CD14-positive monocyte (primary cell): ENCODE results near the gene PTPRN2. TPM values are rescaled to one million over a fixed set of nuclear protein-coding genes. Genes with fewer than 3 reads are reported as not detected.

Source experiments
- DNase-seq, 3 donors: peaks; one replicate each; pipeline ENCODE4 v3.0.0-alpha.2; 2011 to 2022
- H2AFZ ChIP-seq: 2 replicates; pipeline ENCODE4 v1.6.0; 2012; ENCODE audit warnings: mild to moderate bottlenecking, low read depth, low read length, inconsistent platforms; ENCODE audit not compliant: insufficient read depth, poor library complexity, severe bottlenecking
- H3K27ac ChIP-seq, 2 donors: 1 replicate in 1 of 2; 2 replicates in 1 of 2; pipeline ENCODE4 v1.5.1; 2012 to 2013; ENCODE audit warnings: low read length in 2 of 2, control low read depth in 1 of 2, inconsistent platforms in 1 of 2, low read depth in 1 of 2, mild to moderate bottlenecking in 1 of 2
- H3K27me3 ChIP-seq, 2 donors: one replicate each; pipeline versions ENCODE4 v1.6.0 to v1.6.1; 2011 to 2013; ENCODE audit warnings: low read length in 2 of 2; ENCODE audit not compliant: control insufficient read depth in 2 of 2, insufficient read depth in 2 of 2
- H3K36me3 ChIP-seq, 2 donors: replicated peaks in 1 of 2; 1 replicate in 1 of 2; 2 replicates in 1 of 2; pipeline versions ENCODE4 v1.5.1 to v1.6.1; 2012 to 2013; ENCODE audit warnings: low read length in 2 of 2, control low read depth in 1 of 2, inconsistent platforms in 1 of 2, mild to moderate bottlenecking in 1 of 2; ENCODE audit not compliant: insufficient read depth in 2 of 2, control insufficient read depth in 1 of 2
- H3K4me1 ChIP-seq, 2 donors: 1 replicate in 1 of 2; 2 replicates in 1 of 2; pipeline versions ENCODE4 v1.5.1 to v1.6.1; 2012 to 2013; ENCODE audit warnings: low read length in 2 of 2, control low read depth in 1 of 2, inconsistent platforms in 1 of 2, mild to moderate bottlenecking in 1 of 2, moderate library complexity in 1 of 2; ENCODE audit not compliant: insufficient read depth in 2 of 2, control insufficient read depth in 1 of 2
- H3K4me2 ChIP-seq: replicated peaks from 2 replicates; pipeline ENCODE3; 2012; ENCODE audit warnings: low read length, moderate library complexity, mild to moderate bottlenecking; ENCODE audit not compliant: poor library complexity, severe bottlenecking; ENCODE audit errors: extremely low read depth
- H3K4me3 ChIP-seq, 3 experiments: fragments of 200-600 bp in 1 of 3; sonication (generic) in 1 of 3; replicated peaks in 1 of 3; 1 replicate in 2 of 3; 2 replicates in 1 of 3; pipeline ENCODE4 v1.5.1; 2011 to 2013; ENCODE audit warnings: low read length in 3 of 3, mild to moderate bottlenecking in 3 of 3, control low read depth in 2 of 3, low read depth in 2 of 3, inconsistent platforms in 1 of 3, moderate library complexity in 1 of 3
- H3K79me2 ChIP-seq: 2 replicates; pipeline ENCODE4 v1.6.0; 2012; ENCODE audit warnings: mild to moderate bottlenecking, control low read depth, inconsistent platforms, low read length, moderate library complexity; ENCODE audit not compliant: insufficient read depth
- H3K9ac ChIP-seq: 2 replicates; pipeline ENCODE4 v1.6.0; 2017; ENCODE audit warnings: low read length, mild to moderate bottlenecking; ENCODE audit not compliant: insufficient read depth, poor library complexity, severe bottlenecking
- H3K9me3 ChIP-seq, 2 donors: replicated peaks in 1 of 2; 1 replicate in 1 of 2; 2 replicates in 1 of 2; pipeline versions ENCODE4 v1.5.1 to v1.6.1; 2012 to 2013; ENCODE audit warnings: low read length in 2 of 2, control low read depth in 1 of 2; ENCODE audit not compliant: control insufficient read depth in 1 of 2, insufficient read depth in 1 of 2
- H4K20me1 ChIP-seq: 2 replicates; pipeline ENCODE4 v1.6.0; 2012; ENCODE audit warnings: mild to moderate bottlenecking, low read length, control low read depth, moderate library complexity; ENCODE audit not compliant: insufficient read depth
- H3K27ac Mint-ChIP-seq, 7 donors: one replicate each; pipeline ENCODE4 v1.8.0; 2020; ENCODE audit warnings: mild to moderate bottlenecking in 7 of 7, mixed read lengths in 7 of 7, moderate library complexity in 6 of 7, inconsistent platforms in 2 of 7
- H3K27me3 Mint-ChIP-seq, 3 donors: one replicate each; pipeline ENCODE4 v1.8.0; 2021 to 2022; ENCODE audit warnings: low read depth in 3 of 3, mild to moderate bottlenecking in 3 of 3, mixed read lengths in 3 of 3, moderate library complexity in 3 of 3, inconsistent platforms in 1 of 3
- H3K36me3 Mint-ChIP-seq, 2 donors: one replicate each; pipeline ENCODE4 v1.8.0; 2020; ENCODE audit warnings: mixed read lengths in 2 of 2, inconsistent platforms in 1 of 2, mild to moderate bottlenecking in 1 of 2
- H3K4me1 Mint-ChIP-seq: one replicate; pipeline ENCODE4 v1.8.0; 2020; ENCODE audit warnings: mild to moderate bottlenecking, mixed read lengths
- H3K4me3 Mint-ChIP-seq, 2 donors: one replicate each; pipeline ENCODE4 v1.8.0; 2020; ENCODE audit warnings: mild to moderate bottlenecking in 2 of 2, mixed read lengths in 2 of 2, moderate library complexity in 1 of 2
- H3K9me3 Mint-ChIP-seq, 7 donors: one replicate each; pipeline ENCODE4 v1.8.0; 2020 to 2022; ENCODE audit warnings: mixed read lengths in 7 of 7, mild to moderate bottlenecking in 6 of 7, moderate library complexity in 6 of 7, inconsistent platforms in 2 of 7
- CTCF ChIP-seq: fragments of 200-600 bp; IDR thresholded peaks from one replicate; pipeline ENCODE4 v1.8.0; 2022; ENCODE audit warnings: antibody characterized with exemption, mild to moderate bottlenecking
- WGBS: methylation state at CpG from one replicate; pipeline ENCODE4 v1.1.5; 2013; ENCODE audit warnings: missing lambda C conversion rate; ENCODE audit not compliant: insufficient coverage; 5-methylcytosine and 5-hydroxymethylcytosine counted together
- intact Hi-C, 2 donors: fragments of 100-400 bp; cut with micrococcal nuclease; formaldehyde crosslinking; loops; one replicate each; pipeline versions ENCODE4 v1.15.0 to v1.15.1; 2023
- polyA plus RNA-seq, 3 donors: library from polyadenylated mRNA; depleted of rRNA in 1 of 3; unstranded in 2 of 3; stranded (reverse) in 1 of 3; fragments of 300-500 nt in 2 of 3; fragments of >200 nt in 1 of 3; fragmentation: Illumina TruSeq in 2 of 3; gene quantifications; 1 replicate in 2 of 3; 2 replicates in 1 of 3; pipeline ENCODE4 v1.2.3, GENCODE V29; 2012 to 2021

Gene PTPRN2
- polyA plus RNA-seq, 3 donors = 0.25 to 1.4 (median 0.97) TPM

DNA sequence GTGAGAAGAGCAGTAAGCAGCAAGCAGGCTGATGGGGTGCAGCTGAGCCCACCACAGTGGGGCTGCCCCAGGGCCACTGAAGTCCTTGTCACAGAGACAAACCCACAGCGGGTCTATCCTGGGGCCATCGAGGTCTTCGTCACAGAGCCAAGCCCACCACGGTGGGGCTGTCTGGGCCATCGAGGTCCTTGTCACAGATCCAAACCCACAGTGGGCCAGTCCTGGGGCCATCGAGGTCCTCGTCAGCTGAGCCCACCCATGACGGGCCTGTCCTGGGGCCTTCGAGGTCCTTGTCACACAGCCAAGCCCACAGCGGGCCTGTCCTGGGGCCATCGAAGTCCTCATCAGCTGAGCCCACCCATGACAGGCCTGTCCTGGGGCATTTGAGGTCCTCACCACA, 700.9 kb downstream of the PTPRN2 start:
- Histone ChIP-seq H3K9me3 (peaks cover 27 to 29% of the 10 kb centered on the region in 2 donors), H3K4me2 (no peak overlapping the region), H3K4me3 (no peak overlapping the region), H4K20me1 (no peaks in the 10 kb centered on the region), H3K36me3 (no peaks in the 10 kb centered on the region), H3K4me1 (no peaks in the 10 kb centered on the region), H3K9ac (no peak overlapping the region), H3K79me2 (no peaks in the 10 kb centered on the region), H2AFZ (no peak overlapping the region), H3K27me3 (no peaks in the 10 kb centered on the region), H3K27ac (no peak overlapping the region)
- WGBS = 80% methylated on average over 10 of the region's 11 CpGs
- no peak for DNase-seq
- H3K36me3 Mint-ChIP-seq = no peaks in the 10 kb centered on the region
- intact Hi-C loops = no loop called here
- H3K27ac Mint-ChIP-seq = no peak overlapping the region
- H3K9me3 Mint-ChIP-seq = peaks cover 0 to 2% (median 2%) of the 10 kb centered on the region in 7 donors
- H3K4me3 Mint-ChIP-seq = no peak overlapping the region
- peaks cover 9 to 12% (median 11%) of the 10 kb centered on the region in 3 donors for H3K27me3 Mint-ChIP-seq
- no peaks in the 10 kb centered on the region for H3K4me1 Mint-ChIP-seq
- TF ChIP-seq CTCF = no peak

DNA sequence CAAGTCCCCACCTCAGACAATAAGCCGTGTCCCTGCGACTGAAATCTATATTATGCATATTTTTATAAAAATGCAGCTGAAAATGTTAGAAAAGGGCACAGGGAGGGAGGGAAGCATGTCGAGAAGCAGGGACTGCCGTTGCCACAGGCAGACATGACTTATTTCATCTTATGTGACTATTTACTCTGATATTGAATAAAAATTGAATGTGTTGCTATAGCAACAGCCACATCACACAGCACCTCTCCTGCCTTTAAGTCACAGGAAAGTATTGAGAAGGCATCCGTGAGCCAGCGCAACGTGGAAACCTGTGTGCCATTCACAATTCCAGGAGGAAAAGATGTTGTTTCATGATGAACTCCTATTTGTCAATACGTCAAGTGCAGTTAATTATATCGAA, 701.4 kb downstream of the PTPRN2 start:
- Histone ChIP-seq H3K27me3 (no peaks in the 10 kb centered on the region), H3K4me2 (no peak overlapping the region), H3K4me1 (no peaks in the 10 kb centered on the region), H3K79me2 (no peaks in the 10 kb centered on the region), H4K20me1 (no peaks in the 10 kb centered on the region), H3K36me3 (no peaks in the 10 kb centered on the region), H3K9ac (no peak overlapping the region), H2AFZ (no peak overlapping the region), H3K9me3 (peaks cover 29 to 30% of the 10 kb centered on the region in 2 donors), H3K27ac (no peak overlapping the region), H3K4me3 (no peak overlapping the region)
- peaks cover 9 to 11% (median 10%) of the 10 kb centered on the region in 3 donors for H3K27me3 Mint-ChIP-seq
- WGBS = 67% methylated on average over 3 of the region's 9 CpGs
- H3K9me3 Mint-ChIP-seq = peaks cover 0 to 2% (median 2%) of the 10 kb centered on the region in 7 donors
- H3K36me3 Mint-ChIP-seq = no peaks in the 10 kb centered on the region
- intact Hi-C loops = no loop called here
- H3K4me3 Mint-ChIP-seq = no peak overlapping the region
- H3K4me1 Mint-ChIP-seq = no peaks in the 10 kb centered on the region
- no peak for DNase-seq
- TF ChIP-seq CTCF = no peak
- no peak overlapping the region for H3K27ac Mint-ChIP-seq
